ENCODE results near the gene ZDHHC18.
"Not testable (repeated sequence)": the region's sequence is repeated elsewhere in the genome, so short reads cannot be mapped to it uniquely, and the experiment has no call there.

Gene ZDHHC18

DNA sequence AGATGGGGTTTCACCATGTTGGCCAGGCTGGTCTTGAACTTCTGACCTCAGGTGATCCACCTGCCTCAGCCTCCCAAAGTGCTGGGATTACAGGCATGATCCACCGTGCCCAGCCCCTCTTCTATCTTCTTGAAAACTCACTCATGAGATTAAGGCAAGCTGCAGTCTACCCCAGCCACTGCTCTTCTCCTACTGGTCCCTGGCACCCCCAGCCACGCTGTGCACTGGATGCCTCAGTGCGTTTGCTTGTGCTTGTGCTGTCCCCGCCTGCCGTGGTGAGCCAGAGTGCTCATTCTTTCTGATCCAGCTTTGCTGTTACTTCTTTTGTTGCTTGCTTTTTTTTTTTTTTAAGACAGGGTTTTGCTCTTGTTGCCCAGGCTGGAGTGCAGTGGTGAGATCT is 11.2 kb downstream of the ZDHHC18 start:
- not testable (repeated sequence) for DNase-seq

DNA sequence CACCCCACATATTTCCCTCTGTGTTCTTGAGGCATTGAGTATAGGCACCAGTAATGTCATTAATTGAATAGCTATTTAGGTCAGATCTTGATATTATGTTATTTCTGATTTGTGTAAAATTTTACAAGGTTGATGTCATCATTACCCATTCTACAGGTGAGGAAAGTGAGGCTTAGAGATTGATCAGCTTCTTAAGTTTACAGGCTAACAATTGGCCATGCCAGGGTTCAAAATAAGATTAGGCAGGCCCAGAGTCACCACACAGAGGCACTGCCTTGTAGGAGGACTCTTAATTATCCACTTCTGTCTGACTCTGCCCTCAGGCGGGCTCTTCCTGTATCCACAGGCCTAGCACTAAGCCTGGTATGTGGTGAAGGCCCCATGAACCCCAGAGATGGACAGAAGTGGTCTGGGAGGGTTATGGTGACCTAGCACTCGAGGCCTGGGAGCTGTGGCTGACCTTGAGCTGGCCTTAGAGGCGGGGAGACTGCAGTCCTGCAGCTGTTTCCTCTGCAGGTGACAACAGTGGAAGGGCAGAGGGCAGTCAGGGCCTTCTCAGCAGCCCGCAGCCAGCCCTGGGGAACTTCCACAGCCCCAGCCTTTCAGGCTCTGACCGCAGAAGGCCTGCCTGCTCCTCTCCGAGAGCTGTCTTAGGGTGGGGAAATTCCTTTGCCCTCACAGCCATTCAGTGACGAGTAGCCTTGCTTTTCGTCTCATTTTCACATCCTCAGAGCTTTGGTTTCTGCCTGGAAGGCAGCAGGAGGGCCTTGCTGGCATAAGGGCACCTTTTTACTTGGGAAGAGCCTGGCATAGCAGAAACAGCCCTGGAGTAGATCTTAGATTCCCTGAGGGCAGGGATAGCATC is 12.2 kb downstream of the ZDHHC18 start:
- DNase-seq = no peak

DNA sequence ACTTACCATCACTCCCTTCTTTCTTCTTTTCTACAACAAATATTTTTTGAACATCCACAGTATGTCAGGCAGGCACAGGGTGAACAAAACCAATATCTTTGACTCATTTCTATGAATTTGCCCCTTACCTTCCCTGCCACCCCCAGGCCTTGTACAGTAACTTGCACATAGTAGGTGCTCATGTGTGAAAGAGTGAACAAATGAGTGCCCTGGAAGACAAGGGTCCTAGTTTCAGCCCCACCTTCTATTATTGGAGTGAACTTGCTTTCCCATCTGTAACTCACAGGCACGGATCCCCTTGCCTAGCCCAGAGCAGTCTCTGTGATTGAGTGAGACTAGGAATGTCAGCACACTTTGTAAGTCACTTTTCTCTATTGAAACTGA is 12.8 kb downstream of the ZDHHC18 start:
- DNase-seq = no peak

DNA sequence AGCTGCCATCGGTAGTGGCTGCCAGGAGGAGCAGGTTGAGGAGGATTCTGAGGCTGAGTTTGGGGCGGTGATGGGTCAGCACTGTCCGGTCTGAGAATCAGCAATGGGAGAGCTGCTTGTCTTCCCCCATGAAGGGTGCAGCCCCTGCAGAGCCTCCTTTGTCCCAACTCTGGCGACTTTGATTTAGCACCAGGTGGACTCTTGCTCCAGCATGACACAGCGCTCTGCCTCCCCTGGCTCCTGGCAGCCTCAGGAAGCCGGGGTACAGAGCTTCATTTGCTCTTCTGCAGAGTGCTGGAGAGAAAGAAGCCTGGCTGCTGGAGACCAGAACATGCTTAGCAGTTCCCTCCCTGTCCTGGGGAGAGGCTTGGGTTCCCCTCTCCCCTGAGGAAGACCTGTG is 13.3 kb downstream of the ZDHHC18 start:
- DNase-seq = no peak

DNA sequence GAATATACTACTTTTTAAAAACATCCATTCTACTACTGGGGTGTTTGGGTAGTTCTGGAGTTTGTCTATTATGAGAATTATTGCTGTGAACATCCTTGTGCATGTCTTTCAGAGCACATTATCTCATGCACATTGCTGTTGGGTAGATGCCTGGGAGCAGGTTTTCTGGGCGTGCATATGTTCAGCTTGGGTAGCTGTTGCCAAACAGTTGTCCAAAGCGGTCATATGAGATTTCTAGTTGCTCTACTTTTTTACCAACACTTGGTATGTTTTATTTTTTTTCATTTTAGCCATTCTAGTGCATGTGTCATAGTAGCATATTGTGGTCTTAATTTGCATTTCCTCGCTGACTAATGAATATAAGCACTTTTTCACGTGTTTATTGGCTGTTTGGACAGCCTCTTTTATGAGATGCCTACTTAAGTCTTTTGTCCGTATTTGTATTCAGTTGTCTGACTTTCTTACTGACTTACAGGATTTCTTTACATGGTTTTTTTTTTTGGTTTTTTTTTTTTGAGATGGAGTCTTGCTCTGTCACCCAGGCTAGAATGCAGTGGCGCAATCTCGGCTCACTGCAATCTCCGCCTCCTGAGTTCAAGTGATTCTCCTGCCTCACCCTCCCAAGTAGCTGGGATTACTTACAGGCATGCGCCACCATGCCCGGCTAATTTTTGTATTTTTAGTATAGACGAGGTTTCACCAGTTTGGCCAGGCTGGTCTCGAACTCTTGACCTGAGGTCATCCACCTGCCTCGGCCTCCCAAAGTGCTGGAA is 18.1 kb downstream of the ZDHHC18 start:
- DNase-seq = no peak

DNA sequence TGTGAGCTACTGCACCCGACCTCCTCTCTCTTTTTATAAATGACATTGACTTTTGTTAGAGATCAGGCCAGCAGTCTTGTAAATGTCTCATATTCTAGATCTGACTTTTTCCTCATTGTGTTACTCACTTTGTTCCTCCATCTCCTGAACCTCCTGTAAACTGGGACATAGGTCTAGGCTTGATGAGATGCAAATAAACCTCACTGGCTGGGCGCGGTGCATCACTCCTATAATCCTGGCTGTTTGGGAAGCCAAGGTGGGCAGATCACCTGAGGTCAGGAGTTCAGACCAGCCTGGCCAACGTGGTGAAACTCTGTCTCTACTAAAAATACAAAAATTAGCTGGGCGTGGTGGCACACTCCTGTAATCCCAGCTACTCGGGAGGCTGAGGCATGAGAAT is 21.3 kb downstream of the ZDHHC18 start:
- DNase-seq = not testable (repeated sequence)

DNA sequence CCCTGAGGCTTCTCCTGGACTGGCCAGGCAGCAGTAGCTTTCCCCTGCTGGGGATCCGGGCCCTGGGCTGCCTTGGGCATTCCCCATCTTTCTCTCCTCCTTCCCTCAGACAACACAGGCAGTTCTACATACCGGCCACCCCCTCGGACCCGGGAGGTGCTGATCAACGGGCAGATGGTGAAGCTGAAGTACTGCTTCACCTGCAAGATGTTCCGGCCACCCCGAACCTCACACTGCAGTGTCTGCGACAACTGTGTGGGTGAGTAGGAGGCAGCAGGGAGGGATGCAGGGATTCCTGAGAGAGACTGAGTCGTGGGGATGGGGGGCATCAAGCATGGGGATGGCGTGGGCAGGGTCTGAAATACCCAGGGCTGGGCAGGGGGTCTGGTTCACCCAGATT is 22.0 kb downstream of the ZDHHC18 start:
- DNase-seq = no peak

DNA sequence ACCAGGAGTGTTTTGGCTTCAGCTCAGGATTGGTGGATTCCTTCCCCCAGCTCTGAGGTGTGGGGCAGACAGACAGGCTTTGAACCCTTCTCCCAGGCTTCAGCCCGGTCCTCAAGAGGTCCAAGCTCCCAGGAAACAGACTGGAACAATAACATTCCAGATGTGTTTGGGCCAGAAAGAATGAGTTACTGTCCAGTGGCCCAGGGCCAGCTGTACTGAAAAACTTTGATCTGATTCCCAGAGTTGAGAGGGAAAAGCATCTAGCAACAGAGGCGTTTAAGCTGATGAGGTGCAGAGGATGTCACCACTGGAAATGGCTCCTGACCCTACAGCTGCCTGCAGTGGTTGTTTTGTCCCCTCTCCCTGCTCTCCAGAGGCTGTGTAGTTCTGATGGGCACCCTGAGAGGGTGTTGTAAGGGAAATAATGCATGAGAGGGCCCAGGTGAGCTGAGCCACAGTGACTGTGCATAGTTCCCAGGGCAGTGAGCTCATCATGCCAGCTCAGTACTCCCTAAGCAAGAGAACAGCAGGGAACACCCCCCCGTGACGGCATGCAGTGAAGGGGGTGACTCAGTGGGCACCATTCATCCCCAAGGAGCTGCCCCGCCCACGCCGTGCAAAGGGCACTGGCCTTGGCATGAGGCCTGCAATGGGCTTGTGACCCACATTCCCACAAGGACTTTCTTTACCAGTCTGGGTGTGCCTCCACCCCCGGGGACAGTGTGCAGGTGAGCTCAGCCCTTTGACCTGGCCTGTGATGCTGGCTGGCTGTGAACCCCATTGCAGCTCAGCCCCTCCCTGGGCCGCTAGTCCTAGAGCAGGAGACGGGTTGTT is 22.7 kb downstream of the ZDHHC18 start:
- DNase-seq = no peak

DNA sequence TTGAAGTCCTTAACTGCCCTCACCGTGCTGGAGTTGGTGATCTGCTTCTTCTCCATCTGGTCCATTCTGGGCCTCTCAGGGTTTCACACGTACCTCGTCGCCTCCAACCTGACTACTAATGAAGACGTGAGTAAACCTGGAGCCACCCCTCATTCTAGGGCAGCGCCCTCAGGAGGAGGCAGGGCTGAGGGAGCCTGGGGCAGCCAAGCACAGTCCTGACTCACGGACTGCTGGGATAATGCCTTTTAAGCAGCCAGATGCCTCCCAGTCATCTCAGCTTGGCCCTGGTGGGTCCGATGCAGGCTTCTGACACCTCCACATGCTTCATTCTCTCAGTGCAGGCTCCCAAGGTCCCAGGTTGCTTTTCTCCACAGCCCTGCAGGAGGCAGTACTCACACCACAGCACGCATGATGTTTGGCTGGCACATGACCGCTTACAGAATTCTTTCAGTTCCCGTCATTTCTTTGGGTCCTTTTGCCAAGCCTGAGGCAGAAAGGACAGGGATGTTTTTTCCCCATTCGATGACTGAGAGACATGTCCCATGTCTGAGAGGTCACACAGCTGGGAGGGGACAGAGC is 24.7 kb downstream of the ZDHHC18 start:
- DNase-seq = no peak

DNA sequence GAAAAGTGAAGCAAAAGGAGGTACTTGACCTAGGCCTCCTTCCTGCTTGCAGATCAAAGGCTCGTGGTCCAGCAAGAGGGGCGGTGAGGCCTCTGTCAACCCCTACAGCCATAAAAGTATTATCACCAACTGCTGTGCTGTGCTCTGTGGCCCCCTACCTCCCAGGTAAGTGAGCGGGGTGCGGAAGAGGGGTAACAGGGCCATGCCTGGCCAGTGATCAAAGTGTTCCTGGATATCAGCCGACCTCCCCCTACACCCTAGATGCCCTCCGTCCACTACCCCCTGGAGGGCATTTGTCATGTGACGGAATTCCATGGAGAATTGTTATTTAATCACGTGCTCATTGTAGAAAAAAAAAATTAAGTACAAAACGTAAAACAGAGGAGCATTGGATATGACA is 26.2 kb downstream of the ZDHHC18 start:
- no peak for DNase-seq

DNA sequence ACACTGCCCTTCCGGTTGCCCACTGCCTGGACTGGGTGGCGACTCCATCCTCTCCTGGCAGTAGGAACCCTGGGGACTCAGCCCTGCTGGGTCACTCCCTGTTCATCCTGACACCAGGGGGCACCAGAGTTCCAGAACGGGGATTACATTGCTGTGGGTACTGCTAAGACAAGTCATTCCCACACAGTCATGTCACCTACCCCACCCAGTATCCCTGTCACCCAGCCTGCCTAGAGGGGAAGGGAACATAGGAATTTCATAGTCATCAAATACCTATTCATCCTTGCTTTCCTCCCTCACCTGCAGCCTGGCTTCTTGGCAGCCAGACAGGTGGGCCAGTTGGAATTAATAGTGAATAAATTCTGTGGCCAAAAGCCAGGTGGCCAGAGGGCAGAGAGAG is 26.7 kb downstream of the ZDHHC18 start:
- peak; percentile 32 to 70 for DNase-seq

DNA sequence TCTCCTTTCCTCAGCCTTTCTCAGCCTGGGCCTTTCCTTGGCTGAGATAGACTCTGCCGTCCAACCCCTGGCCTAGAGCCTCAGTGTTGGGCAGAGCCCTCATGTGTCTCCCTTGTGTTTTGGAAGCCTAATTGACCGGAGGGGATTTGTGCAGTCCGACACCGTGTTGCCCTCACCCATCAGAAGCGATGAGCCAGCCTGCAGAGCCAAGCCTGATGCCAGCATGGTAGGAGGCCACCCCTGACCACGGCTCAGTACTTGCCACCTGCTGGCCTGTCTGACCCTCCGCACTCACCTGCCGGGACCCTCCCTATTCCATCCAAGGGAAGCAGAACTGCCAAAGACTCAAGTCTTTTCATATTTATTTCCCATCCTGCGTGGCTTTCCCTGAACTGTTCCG is 27.1 kb downstream of the ZDHHC18 start:
- no peak for DNase-seq

DNA sequence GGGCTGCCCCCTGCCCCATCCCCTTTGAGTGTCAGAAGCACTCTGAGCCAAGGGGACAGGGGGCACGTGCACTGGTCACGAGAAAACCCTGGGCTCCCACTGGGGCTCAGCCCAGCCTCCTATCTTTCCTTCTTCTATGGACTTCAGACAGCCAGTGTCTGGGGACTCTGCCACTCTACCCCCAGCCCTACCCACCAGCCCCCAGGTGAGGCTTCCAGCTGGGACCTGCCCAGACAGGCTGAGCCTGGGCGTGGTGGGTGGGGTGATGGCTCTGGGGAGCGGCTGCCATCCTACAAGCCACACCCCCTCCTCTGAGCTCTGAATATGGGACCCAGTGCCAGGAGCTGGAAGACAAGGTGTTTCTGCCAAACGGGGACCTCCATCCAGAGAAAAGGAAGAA is 28.4 kb downstream of the ZDHHC18 start:
- no peak for DNase-seq

DNA sequence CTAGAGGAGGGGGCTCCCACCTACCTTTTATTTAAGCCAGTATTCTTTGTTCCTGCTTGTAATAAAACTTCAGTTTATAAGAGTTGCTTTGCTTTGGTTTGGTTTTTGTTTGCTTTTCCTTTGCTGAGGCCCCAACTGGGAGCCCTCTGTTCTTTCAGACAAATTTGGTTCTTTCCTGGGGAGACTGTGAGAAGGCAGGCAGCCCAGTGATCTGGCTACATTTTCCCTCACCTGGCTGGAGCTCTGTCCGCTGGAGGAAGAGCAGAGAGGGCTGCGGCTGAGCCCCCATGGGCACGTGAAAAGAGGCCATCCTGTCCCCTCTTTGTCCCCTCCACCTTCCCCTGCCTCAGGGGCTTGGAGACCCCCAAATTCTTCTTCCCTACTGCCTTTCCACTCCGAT is 29.1 kb downstream of the ZDHHC18 start:
- no peak for DNase-seq

DNA sequence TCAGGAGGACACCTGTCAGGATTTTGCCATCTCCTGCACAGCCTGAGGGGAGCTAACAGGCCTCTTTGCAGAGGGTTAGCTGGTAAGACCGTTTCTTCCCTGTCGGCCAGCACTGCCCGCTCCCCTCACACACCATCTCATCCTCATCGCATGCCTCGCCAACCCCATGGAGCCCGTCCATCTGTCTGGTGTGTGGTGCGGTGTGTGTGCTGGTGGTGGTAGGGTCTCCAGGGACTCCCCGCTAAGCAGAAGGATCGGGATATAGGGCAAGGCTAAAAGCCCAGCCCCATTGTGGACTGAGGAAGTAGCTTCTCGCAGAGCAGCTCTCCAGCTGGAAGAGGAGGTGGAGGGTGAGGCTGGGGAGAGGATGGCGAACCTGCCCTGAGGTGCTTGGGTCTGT is 29.7 kb downstream of the ZDHHC18 start:
- DNase-seq = peak; percentile 25 to 59

DNA sequence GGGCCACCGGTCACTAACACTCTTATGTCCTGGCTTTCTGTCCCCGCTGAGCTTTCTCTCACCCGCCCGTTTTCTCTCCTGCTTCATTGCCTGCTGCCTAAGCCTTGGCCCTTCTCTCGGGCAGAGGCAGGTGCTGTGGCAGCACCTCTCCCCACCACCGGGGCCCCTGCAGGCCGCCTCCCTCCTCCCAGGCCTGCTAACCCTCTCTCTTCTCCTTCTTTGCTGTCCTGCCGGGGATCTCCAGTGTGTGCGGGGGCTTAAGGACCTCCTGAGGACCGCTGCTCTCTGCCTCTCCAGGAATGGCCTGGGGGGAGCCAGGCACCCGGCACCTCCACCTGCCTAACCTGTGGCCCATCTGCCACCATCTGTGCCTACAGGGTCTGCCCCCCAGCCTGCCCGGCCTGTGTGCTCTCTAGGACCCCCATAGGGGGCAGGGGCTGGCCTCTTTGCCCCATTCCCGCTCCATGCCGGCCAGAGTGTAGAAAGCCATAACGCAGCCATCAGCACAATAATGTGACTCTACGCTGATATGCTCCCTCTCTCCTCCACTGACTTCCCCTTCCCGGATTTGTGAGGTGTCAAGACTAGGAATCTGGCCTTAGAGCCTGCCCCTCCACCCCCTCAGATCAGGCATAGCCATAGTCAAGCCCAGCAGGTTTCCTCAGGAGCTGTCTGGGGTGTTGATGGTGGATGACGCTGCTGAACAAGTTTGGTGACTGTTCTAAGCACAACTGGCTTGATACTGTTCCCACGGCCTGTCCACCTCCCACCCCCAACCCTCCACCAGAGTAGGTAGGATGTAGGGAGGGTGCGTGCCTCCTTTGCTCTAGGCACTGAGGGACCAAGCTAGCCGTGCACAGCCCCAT is 30.3 kb downstream of the ZDHHC18 start:
- DNase-seq = peak in 1 of 2 experiments; percentile 52

DNA sequence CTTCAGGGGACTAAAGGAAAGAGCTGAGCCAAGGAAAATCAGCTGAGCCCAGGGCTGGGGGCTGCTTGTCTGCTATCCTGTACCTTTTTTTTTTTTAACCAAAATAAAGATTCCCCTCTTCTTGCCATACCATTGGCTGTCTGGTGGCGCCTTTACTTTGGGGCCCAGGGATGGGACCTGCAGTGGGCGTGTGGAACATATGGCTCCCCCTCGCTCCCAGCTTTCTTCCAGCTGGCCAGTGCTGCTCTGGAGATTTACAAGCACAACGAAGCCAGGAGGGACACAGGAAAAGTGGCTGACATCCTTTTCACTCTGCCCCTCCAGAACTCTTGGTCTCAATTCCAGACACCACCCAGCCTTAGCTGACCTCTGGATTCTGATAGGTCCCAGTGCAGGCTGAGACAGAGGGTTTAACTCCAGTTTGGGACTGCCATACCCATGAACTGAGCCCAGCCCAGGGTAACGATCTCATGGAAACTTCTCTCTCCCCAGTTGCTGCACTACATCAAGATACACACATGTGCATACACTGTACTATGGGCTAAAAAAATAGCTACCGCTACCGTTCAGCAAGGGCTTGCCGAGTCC is 31.1 kb downstream of the ZDHHC18 start:
- DNase-seq = peak; percentile 40 to 73

DNA sequence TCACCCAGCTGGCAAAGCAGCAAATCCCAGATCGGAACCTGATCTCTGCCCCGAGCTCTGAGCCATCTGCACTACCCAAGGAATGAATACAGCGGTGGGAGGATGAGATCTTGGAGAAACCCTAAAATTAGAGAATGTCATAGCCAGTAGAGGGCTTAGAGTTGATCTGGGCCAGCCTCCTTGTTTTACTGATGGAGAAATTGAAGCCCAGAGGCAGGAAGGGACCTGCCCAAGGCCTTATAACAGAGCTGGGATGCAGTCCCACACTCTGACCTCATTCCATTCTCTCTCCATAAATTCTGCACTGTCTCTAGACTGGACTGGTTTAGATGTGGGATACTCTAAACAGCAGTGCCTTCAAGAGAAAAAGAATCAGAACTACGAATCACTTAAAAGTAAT is 31.7 kb downstream of the ZDHHC18 start:
- peak; percentile 26 to 67 for DNase-seq

DNA sequence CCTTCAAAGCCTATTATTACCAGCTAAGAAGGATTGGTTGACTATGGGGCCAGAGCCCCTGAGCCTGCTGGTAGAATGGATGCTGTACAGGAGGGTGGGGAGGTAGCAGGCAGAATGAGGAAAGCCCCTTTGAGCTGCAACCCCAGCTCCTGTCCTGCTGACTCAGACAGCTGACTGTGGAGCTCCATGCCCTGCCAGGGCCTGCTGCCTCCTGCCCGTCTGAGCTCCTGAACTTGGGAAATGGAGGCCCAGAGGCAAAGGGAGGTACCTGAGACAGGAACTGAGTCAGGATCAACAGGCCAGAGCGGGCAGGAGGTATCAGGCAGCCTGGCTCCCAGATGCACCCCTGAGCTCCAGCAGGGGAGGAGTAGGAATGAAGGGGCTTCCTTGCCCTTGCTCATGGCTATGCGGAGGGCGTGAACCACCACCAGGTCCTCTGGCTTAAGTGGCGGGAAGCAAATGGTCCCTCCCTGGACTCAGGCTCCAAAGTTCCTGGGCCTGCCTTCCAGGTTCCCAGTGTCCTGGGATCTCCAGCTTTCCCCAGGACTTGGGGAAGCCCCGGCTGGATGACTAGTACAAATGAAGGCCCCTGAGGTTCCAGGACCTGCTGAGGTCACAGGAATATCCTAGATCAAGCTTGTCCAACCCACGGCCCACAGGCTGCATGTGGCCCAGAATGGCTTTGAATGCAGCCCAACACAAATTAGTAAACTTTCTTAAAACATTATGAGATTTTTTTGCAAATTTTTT is 32.6 kb downstream of the ZDHHC18 start:
- no peak for DNase-seq

DNA sequence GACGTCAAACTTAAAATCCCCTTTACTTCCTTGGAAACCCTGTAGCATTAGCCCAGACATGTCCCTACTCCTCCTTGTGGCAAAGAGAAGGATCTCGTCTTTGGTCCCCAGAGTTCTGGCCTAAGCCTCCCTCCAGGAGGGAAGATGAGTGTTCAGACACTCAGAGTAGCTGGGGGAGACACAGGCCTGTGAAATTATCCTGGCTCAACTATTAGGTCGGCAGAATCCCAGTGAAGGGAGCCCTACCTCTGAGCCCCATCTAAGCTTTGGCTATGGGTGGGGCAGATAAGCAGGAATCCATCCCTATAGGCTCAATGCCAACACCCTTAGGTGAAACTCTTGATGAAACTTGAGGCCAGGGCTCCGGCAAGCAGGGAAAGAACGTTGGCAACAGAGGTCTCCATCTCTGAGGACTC is 34.8 kb downstream of the ZDHHC18 start:
- peak; percentile 4 to 12 for DNase-seq

DNA sequence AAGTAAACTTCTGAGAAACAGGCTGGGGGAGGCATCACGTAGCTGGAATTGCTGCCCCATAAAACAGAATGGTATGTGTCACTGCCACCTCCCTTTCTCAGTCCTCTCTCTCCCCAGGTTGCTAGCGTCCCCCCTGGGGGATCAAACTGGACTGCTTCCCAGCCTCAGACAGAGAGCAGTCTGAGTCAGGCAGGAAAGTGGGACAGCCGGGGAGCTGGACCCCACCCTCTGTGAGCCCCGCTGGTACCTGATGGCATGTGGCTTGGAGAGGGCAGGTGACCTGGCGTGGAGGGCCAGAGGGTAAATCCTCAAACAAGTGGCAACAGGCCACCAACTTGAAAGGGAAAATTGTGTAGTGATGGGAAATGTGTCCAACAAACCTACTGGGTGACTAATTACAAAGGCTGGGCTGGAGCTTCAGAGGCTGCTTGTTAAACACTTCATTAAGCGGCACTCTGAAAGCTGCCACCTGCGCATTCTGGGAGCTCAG is 35.4 kb downstream of the ZDHHC18 start:
- DNase-seq = no peak
